Measurements from ENCODE around the gene GABRB3. TPM values are rescaled to one million over a fixed set of nuclear protein-coding genes. Genes with fewer than 3 reads are reported as not detected.
"Not testable (repeated sequence)": the region's sequence is repeated elsewhere in the genome, so short reads cannot be mapped to it uniquely, and the experiment has no call there.

GABRB3 gene
- total RNA-seq, 2 donors from 2014 or later: 1.6 to 1.9 TPM

DNA sequence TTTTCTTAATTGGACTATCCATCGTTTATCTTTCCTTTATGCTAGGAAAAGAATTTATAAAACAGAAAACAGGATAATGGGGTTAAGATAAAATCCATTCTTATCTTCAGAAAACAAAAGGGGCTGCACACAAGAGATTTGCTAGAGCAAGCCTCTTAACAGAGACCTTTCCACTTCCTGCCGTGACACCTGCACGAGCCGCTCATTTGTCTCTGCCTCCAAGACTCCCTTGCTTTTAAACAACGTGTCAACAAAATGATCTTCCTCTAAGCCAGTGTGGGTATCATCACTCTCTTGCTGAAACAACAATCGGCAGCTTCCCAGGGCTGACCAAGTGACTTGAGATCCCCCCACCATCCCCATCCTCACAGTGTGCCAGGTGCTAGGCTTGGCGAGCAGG is 33.1 kb downstream of the GABRB3 start:
- no peak for DNase-seq (ENCODE audit: low spot score)
- intact Hi-C loops (cut with DNase I): no loop called here

DNA sequence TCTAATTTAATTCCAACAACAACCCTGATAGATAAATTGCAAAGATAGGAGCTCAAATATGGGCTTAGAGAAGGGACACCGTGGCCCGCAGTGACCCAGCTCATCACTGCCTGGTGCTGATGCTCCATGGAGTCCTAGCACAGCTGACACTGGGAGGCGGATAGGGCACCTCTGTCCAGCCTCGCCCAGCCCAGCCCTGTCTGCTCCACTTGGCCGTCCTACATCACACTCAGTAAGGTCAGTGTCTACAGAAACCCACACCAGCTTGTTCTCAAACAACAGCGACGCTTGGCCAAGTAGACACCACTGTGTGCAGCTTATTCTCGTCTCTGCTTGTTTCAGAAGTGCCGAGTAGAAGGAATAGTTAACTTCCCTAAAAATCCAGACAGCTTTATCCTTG is 33.9 kb downstream of the GABRB3 start:
- no peak for DNase-seq (ENCODE audit: low spot score)
- intact Hi-C loops (cut with DNase I): no loop called here

DNA sequence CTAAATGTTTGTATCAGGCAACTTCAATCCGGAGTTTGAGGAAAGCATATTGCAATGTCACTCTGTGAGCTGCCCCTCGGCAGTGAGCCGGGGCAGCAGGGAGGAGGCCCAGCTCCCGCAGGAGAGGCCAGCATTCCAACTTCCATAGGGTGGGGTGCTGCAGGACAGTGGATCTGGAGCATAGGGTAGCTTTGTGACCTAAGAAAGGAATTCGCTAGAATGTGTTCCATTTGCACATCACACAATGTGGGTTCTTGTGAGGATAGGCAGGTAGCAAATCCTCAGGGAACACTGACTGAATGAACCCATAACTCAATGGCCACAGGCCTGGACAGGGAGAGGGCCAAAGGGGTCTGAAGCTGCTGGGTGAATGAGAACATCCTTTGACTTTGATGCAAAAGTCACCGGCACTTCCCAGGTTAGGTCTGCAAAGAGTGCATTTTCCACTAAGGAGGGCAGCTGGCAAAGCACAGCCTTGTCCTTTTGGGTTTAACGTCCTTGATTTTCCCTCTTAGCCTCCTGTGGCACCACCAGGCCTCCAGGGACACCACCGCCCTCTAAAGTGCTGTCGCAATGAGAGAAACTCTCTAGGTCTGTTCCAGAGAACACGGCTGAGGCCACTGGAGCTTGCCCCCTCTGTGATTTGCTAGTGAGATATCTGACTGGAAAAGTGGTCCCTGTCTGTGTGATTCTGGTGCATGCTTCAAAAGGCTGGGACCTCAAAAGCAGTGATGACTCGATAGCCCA is 36.2 kb downstream of the GABRB3 start:
- intact Hi-C loops (cut with DNase I): loop anchor here in 1 of 2 donors (1.0 kb wide), 1 partner anchor 31 kb away; no protein-coding TSS in a partner anchor
- DNase-seq (ENCODE audit: low spot score): no peak

DNA sequence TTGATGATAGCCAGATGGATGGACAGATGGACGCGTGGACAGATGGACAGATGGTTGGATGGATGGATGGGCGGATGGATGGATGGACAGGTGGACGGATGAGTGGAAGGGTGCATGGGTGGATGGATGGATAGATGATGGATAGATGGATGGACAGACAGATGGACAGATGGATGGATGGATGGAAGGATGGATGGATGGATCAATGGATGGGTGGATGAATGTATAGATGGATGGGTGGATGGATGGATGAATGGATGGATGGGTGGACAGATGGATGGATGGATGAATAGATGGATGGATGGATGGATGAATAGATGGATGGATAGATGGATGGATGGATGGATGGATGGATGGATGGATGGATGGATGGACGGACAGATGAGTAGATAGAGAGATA is 40.9 kb downstream of the GABRB3 start:
- intact Hi-C loops (cut with DNase I): no loop called here
- no peak for DNase-seq (ENCODE audit: low spot score)

DNA sequence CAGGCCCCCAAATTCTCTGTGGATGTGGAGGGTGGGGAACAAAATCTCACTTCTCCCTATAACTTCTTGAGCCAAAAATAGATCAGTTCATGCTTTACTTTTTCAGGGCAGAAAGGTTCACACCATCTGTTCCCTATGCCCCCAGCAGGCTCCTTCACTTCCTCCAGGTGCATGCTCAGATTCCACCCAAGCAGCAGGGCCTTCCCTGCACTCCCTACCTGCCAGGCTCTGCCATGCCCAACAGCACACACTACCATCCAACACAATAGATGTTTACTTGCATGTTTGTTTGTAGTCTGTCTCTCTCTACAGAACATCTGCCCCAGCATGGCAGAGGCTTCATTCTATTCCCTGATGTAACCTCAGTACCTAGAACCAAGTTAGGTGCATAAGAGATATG is 43.3 kb downstream of the GABRB3 start:
- no peak for DNase-seq (ENCODE audit: low spot score)
- intact Hi-C loops (cut with DNase I): no loop called here

GRCh38 chr15:26729030-26729429 is 43.8 kb downstream of the GABRB3 start:
- intact Hi-C loops (cut with DNase I): no loop called here

DNA sequence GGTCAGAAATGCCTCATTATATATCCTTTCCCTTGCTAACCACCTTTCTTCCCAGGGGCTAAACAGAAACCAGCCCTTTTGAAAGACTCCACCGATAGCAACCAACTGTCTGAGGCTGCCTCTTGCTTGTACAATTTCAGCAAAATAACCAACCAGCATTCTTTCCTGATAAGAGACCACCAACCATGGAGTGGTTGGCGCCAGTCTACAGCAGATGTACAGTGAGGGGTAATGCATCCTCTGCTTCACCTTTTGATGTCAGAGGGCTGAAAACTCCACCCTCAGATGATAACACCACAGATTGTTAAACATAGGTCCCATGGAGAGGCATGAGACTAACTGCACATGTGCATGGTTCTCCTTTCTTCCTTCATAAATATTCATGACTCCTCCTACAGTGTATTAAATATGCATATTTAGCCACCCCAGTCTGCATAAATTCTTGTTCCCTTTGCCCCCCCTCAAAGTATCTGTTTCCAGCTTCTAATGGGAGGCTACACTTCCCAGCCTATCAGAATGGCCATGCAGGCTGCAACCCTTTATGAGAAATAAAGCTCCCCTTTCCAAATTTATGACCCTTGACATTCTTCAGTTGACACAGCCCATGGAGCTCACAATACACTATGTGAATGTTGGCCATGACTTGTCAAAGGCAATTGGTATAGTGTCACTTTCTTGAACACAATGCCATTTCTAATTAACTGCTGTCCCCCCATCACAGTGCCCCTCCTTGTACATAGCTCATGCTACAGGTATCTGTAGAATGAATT is 48.3 kb downstream of the GABRB3 start:
- no peak for DNase-seq (ENCODE audit: low spot score)
- intact Hi-C loops (cut with DNase I): no loop called here

More at GRCh38 chr15:26729030-26729429, 43.8 kb downstream of the GABRB3 start:
- DNase-seq (ENCODE audit: low spot score): no peak

GRCh38 chr15:26722621-26723160 is 50.2 kb downstream of the GABRB3 start:
- intact Hi-C loops (cut with DNase I): no loop called here
- DNase-seq (ENCODE audit: low spot score): no peak

- intact Hi-C loops (cut with DNase I): no loop called here
- no peak for DNase-seq (ENCODE audit: low spot score)
These were observed 51.5 kb downstream of the GABRB3 start for GRCh38 chr15:26721232-26721967.

GRCh38 chr15:26720546-26720945 is 52.3 kb downstream of the GABRB3 start:
- no peak for DNase-seq (ENCODE audit: low spot score)
- intact Hi-C loops (cut with DNase I): no loop called here

- intact Hi-C loops (cut with DNase I); DNase-seq (ENCODE audit: low spot score): not testable (repeated sequence)
These were observed 53.0 kb downstream of the GABRB3 start for GRCh38 chr15:26719866-26720265.

DNA sequence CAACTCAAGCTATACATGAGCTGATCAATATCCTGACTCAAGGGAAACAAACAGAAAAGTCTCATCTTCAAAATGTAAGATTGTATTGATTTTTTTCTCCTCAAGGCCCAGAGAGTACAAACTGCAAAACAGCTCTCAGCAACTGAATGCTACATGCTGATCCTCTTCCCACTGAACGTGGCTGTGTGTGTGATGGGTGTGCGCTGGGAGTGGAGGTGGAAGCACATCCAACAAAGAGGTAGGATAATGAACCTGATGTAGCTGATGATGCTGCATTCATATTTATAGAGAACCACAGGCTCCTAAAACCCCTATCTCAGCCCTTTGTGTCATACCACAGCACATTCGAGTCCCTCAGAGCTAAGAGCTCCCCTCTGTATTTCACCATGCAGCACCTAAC is 56.8 kb downstream of the GABRB3 start:
- intact Hi-C loops (cut with DNase I): no loop called here
- no peak for DNase-seq (ENCODE audit: low spot score)

DNA sequence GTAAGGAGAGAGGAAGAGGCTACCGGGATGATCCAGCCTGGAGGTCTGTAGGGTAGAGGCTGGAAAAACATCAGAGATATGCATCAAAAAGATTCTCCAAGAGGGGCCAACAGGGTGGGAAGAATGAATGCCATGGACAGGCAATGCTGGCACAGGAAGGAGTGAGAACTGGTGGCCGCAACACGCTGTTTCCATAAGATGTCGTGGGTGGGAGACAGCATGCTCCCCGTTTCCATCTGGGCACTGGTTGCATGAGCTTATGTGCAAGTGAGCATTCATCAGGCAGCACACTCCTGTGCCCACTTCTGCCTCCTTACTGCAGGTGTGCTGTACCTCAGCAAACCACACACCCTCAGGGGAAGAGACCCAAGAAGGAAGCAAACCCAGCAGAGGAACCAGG is 59.4 kb downstream of the GABRB3 start:
- intact Hi-C loops (cut with DNase I): no loop called here
- no peak for DNase-seq (ENCODE audit: low spot score)

DNA sequence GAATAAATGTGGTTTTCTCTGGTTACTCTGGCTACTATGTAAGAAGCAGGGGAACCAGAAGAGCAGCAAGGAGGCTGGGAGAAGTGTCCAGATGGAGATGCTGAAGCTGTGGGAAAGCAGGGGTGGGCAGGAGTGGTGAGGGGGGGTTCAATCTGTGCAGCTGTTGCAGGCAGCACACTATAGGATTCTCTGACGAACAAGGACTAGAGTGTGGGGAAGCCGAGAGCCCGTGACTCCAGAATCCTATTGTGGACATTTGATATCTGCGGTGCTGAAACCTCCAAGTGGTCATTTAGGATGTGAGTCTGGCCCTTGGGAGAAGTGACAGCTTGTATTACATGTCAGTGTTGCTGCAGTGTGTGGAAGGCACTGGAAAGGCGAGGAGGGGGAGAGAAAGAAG is 60.5 kb downstream of the GABRB3 start:
- intact Hi-C loops (cut with DNase I): no loop called here
- no peak for DNase-seq (ENCODE audit: low spot score)

DNA sequence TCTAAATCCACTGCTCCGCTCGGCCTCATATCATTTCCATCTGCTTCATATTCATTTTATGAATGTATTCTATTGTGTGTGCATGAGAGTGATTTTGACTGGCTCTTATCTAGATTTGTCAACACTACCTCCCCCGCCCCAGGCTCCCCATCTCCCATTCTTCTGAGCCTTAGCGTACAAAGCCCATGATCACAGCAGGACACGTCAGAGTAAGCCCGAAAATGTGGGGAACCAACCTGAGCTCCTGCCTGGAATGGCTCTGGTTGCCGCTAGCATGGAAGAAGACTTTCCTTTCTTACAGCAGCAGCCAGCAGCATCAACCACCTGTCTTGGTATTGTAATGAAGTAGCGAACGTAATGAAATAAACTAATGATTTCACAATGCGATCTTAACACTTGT is 61.4 kb downstream of the GABRB3 start:
- DNase-seq (ENCODE audit: low spot score): no peak
- intact Hi-C loops (cut with DNase I): no loop called here

- DNase-seq (ENCODE audit: low spot score): no peak
- intact Hi-C loops (cut with DNase I): no loop called here
These were observed 70.5 kb downstream of the GABRB3 start for GRCh38 chr15:26702381-26702780.

GRCh38 chr15:26698555-26698954 is 74.3 kb downstream of the GABRB3 start:
- intact Hi-C loops (cut with DNase I): no loop called here
- DNase-seq (ENCODE audit: low spot score): no peak

DNA sequence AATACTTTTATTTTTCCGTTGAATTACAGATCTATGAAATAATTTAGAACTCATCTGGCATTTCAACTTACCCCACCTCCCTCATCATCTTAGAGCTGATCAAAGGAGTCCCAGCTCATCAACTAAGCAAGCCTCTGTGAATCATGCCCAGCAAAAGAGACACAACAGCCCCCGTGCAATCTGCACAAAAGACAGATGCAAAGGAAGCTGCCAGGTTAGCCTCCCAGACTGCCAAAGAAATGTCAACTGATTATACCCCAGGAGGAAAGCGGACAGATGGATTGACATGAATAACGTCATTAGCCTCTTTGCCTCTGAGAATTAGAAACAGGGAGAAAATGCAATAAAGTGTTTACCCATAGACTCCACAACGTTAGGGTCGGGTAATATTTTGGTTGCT is 75.0 kb downstream of the GABRB3 start:
- no peak for DNase-seq (ENCODE audit: low spot score)
- intact Hi-C loops (cut with DNase I): no loop called here

DNA sequence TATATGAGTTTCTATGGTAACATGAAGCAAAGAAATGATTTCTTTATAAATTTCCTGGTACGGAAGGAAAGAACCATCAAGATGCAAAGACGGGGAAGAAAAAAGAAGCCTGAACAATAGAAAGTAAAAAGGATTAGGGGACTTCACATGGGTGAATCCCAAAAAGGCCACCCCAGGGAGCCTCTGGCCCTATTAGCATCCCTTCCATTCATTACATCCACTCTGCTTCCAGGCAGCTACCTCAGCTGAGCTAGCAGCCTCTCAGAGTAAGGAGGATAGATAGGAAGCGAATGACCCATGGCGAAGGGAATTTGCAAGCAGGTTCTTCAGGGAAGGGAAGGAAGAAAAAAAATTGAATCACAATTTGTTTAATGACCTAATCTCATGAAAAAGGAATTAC is 81.6 kb downstream of the GABRB3 start:
- DNase-seq (ENCODE audit: low spot score): no peak
- intact Hi-C loops (cut with DNase I): no loop called here

DNA sequence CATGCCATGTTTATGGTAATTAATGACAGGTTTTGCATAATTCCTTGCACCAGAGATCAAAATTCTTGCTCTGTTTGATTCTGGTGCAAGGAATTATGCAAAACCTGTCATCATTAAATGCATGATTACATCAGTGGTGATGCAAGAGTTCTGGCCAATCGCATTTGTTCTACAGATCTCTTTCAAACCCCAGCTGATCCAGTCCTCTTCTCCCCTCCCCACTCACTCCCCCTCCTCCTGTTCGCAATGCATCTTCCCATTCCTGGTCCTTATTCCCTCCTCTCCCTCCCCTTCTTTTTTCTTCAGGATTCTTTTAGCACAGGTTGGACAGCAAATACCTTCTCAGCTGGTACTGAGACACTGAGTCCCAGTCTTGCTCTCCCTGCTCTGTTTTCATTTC is 82.1 kb downstream of the GABRB3 start:
- intact Hi-C loops (cut with DNase I): no loop called here
- no peak for DNase-seq (ENCODE audit: low spot score)

Data from posterior vena cava (tissue), 2 donors.